ENCODE results near the gene TM4SF18. TPM values are rescaled to one million over a fixed set of nuclear protein-coding genes. Genes with fewer than 3 reads are reported as not detected.

The TM4SF18 gene
- polyA plus RNA-seq, 1 donor from 2014 or later, result not detected

DNA sequence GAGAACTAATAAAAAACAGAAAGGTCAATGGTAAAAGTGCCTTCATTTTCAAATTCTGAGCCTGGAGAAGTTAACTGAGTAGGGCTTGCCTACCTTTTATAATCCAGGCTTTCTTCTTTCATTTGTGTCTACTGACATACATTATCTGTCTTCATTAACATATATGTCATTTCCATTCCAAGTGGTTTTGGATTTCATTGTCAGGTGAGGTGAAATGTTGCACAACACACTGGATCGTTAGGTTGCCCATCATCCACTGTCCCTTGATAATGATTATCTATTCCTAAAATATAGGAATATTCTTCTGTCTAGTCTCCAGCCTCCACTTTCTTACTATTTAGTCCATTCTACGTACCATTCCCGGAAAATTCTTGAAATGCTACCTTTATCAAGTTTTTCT lies 56.8 kb downstream of the TM4SF18 start:
- no peaks in the 10 kb centered on the region for H3K9me2 ChIP-seq (ENCODE audit: insufficient read depth, low read length)
- H3K9me3 ChIP-seq (ENCODE audit: low read length), result no peaks in the 10 kb centered on the region
- no peak overlapping the region for H3K9ac ChIP-seq (ENCODE audit: low read length)
- H3K79me2 ChIP-seq (replicated peaks; ENCODE audit: insufficient read depth, low read length), result no peaks in the 10 kb centered on the region
- H3K27me3 ChIP-seq (ENCODE audit: insufficient read depth, low read depth, low read length), result no peaks in the 10 kb centered on the region
- no peak for TF ChIP-seq TAF1 (IDR thresholded peaks at IDR 0.05; ENCODE audit: low read depth)
- no peak for TF ChIP-seq EP300 (conservative IDR thresholded peaks at IDR 0.05; ENCODE audit: poor library complexity, severe bottlenecking)
- TF ChIP-seq EZH2 (IDR thresholded peaks at IDR 0.05; ENCODE audit: borderline replicate concordance, insufficient read depth, low read length, poor library complexity, severe bottlenecking), result no peak
- H3K4me3 ChIP-seq (ENCODE audit: low read length), result no peak overlapping the region
- no peak overlapping the region for H3K27ac ChIP-seq (ENCODE audit: low read length)
- no peaks in the 10 kb centered on the region for H3K36me3 ChIP-seq (ENCODE audit: insufficient read depth, low read length)
- H3K4me2 ChIP-seq (ENCODE audit: low read length), result no peak overlapping the region
- no peaks in the 10 kb centered on the region for H3F3A ChIP-seq (ENCODE audit: insufficient read depth, low read length, poor library complexity, severe bottlenecking)
- H4K20me1 ChIP-seq (ENCODE audit: insufficient read depth), result no peaks in the 10 kb centered on the region
- H2AFZ ChIP-seq (ENCODE audit: low read depth, low read length), result no peak overlapping the region

DNA sequence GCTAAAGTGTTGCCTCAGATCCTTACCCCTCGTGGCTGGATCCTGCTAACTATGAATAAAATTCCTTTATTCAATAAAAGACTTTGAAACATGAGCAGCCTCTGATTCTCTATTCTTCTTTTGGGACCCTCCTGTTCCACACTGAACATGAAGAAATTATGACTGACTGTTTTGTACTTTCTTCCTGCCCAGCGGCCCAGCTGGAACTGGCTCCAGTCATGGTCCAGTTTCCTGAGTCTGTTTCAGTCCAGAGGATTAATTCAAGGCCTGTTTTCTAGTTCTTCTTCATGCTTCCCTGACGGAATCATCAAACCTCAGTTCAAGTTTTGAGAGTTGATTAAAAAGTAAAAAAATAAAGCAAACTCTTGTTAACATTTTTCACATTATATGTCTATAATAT lies 59.2 kb downstream of the TM4SF18 start:
- no peak overlapping the region for H3K4me3 ChIP-seq (ENCODE audit: low read length)
- TF ChIP-seq POLR2AphosphoS5 (IDR thresholded peaks at IDR 0.05) (no peak), EP300 (conservative IDR thresholded peaks at IDR 0.05; ENCODE audit: poor library complexity, severe bottlenecking) (no peak), SMC3 (conservative IDR thresholded peaks at IDR 0.05; ENCODE audit: poor library complexity) (no peak), EZH2 (IDR thresholded peaks at IDR 0.05; ENCODE audit: borderline replicate concordance, insufficient read depth, low read length, poor library complexity, severe bottlenecking) (no peak), MXI1 (conservative IDR thresholded peaks at IDR 0.05; ENCODE audit: poor library complexity, severe bottlenecking) (no peak), RAD21 (conservative IDR thresholded peaks at IDR 0.05) (no peak), TAF1 (IDR thresholded peaks at IDR 0.05; ENCODE audit: low read depth) (no peak)
- TF ChIP-seq, protein P1, sequence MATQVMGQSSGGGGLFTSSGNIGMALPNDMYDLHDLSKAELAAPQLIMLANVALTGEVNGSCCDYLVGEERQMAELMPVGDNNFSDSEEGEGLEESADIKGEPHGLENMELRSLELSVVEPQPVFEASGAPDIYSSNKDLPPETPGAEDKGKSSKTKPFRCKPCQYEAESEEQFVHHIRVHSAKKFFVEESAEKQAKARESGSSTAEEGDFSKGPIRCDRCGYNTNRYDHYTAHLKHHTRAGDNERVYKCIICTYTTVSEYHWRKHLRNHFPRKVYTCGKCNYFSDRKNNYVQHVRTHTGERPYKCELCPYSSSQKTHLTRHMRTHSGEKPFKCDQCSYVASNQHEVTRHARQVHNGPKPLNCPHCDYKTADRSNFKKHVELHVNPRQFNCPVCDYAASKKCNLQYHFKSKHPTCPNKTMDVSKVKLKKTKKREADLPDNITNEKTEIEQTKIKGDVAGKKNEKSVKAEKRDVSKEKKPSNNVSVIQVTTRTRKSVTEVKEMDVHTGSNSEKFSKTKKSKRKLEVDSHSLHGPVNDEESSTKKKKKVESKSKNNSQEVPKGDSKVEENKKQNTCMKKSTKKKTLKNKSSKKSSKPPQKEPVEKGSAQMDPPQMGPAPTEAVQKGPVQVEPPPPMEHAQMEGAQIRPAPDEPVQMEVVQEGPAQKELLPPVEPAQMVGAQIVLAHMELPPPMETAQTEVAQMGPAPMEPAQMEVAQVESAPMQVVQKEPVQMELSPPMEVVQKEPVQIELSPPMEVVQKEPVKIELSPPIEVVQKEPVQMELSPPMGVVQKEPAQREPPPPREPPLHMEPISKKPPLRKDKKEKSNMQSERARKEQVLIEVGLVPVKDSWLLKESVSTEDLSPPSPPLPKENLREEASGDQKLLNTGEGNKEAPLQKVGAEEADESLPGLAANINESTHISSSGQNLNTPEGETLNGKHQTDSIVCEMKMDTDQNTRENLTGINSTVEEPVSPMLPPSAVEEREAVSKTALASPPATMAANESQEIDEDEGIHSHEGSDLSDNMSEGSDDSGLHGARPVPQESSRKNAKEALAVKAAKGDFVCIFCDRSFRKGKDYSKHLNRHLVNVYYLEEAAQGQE (IDR thresholded peaks at IDR 0.05; ENCODE audit: borderline replicate concordance), result no peak
- TF ChIP-seq, protein P2, sequence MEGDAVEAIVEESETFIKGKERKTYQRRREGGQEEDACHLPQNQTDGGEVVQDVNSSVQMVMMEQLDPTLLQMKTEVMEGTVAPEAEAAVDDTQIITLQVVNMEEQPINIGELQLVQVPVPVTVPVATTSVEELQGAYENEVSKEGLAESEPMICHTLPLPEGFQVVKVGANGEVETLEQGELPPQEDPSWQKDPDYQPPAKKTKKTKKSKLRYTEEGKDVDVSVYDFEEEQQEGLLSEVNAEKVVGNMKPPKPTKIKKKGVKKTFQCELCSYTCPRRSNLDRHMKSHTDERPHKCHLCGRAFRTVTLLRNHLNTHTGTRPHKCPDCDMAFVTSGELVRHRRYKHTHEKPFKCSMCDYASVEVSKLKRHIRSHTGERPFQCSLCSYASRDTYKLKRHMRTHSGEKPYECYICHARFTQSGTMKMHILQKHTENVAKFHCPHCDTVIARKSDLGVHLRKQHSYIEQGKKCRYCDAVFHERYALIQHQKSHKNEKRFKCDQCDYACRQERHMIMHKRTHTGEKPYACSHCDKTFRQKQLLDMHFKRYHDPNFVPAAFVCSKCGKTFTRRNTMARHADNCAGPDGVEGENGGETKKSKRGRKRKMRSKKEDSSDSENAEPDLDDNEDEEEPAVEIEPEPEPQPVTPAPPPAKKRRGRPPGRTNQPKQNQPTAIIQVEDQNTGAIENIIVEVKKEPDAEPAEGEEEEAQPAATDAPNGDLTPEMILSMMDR (IDR thresholded peaks at IDR 0.05; ENCODE audit: poor library complexity, severe bottlenecking), result no peak
- no peaks in the 10 kb centered on the region for H3K9me3 ChIP-seq (ENCODE audit: low read length)
- H3K9ac ChIP-seq (ENCODE audit: low read length), result no peak overlapping the region
- H3K9me2 ChIP-seq (ENCODE audit: insufficient read depth, low read length), result no peaks in the 10 kb centered on the region
- no peak overlapping the region for H2AFZ ChIP-seq (ENCODE audit: low read depth, low read length)
- H4K20me1 ChIP-seq (ENCODE audit: insufficient read depth), result no peaks in the 10 kb centered on the region
- no peaks in the 10 kb centered on the region for H3F3A ChIP-seq (ENCODE audit: insufficient read depth, low read length, poor library complexity, severe bottlenecking)
- H3K79me2 ChIP-seq (replicated peaks; ENCODE audit: insufficient read depth, low read length), result no peaks in the 10 kb centered on the region
- H3K4me2 ChIP-seq (ENCODE audit: low read length), result no peak overlapping the region
- no peaks in the 10 kb centered on the region for H3K36me3 ChIP-seq (ENCODE audit: insufficient read depth, low read length)
- no peaks in the 10 kb centered on the region for H3K27me3 ChIP-seq (ENCODE audit: insufficient read depth, low read depth, low read length)
- H3K27ac ChIP-seq (ENCODE audit: low read length), result no peak overlapping the region
